HCEC 1CT (cell line): ENCODE data around the gene SEPTIN3.
"Not testable (repeated sequence)": the region's sequence is repeated elsewhere in the genome, so short reads cannot be mapped to it uniquely, and the experiment has no call there.

ENCODE experiments used
- DNase-seq: peaks from one replicate; pipeline ENCODE4 v3.0.0-alpha.2; 2017

Gene SEPTIN3

DNA sequence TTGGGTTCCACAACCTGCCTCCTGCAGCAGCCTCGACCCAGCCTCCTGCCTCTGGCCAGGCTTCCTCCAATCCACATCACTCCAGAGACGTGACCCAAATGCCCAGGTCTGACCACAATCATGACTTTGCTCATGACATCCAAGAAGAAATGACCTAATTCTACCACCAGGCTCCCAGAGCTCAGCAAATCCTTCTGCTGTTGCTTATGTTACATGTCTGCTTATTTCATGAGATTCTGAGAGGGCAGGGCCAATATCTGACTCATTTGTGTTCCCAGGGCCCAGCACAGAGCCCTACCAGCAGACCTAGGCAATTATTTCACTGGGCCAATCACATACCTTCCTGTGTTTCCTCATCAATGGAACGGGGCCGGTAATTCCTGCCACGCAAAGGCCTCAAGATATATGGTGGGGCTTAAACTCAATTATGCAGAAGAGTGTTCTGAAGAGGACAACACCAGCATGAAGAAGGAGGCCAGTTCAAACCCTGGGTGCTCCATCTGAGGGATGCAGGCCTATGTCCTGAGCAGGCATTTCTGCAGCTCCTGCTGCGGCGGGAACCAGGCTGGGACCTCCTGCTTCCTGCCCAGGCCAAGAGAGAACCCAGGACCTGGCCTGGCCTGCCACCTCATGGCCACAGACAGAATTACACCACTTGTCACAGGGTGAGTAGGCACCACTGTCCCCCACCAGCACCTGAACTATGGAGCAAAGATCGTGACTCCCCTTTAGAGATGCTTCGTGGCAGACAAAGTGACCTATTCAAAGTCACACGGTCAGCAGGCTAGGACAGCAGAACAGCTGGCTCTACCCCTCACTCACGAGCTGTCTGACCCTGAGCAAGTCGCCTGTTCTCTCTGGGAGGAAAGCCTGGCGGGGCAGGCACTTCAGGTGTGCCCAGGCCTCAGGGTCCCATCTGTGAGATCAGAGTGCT, 28.1 kb upstream of the SEPTIN3 start:
- DNase-seq, result peak; percentile 94

DNA sequence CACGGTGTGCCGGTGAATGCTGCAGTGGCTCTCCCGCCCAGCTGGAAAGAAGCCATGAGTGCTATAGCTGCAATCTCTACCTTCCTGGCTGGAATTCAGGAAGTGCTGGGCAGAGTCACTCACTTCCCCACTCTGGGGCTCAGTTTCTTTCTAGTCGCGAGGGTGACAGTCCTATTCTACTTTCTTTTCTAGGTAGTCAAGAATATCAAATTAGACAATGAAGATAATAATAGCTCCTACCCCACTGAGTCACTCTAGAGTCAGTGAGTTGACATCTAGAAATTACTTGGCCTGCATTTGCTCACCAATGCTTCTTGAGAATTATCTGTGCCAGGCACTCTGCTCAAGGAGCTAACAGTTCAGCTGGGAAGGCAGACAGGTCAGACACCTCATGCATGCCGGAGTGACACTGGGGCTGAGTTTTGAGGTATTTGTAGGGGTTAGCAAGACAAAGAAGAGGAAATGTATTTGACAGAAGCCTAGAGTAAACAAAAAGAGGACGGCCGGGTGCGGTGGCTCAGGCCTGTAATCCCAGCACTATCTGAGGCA, 25.5 kb upstream of the SEPTIN3 start:
- peak; percentile 8 for DNase-seq

DNA sequence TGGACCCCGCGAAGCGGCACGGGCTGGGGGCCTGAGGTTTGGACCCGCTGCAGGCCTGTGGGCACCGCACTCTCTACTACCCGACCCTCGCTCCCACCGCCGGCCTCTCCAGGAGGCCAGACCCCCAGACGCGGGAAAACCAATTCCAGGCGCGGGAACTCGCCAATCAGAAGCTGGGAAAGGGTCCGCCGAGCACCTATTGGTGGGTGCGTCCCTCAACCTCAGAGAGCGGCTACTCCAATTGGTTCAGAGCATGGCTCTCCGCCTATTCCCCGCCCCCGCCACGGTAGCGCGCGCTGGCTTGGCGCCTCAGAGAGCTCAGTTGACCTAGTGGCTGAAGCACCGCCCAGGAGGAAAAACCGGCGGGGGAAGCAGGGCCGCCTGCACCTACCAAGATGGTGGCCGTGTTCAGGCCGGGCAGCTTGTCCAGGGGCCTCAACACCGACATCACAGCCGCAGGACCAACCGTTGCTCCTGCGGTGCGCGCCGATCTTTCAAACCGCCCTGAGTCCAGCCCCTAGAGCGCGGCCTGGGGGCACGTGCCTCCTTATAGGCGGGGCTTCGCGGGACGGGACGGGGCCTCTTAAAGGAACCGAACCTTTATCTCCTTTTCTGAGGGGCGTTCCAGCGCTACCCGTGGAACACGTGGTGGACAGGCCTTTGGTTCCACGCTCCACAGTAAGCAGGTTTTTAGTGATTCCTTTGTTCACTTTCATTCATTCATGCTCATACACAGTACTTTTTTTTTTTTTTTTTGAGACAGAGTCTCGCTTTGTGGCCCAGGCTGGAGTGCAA, 22.4 kb upstream of the SEPTIN3 start, which contains the start of gene CENPM:
Gene CENPM, minus strand, starts transcription at position 524 of the 795 bp plus-strand sequence. Its CDS starts 76 bp downstream, at position 448.
- DNase-seq, result peak; percentile 94

DNA sequence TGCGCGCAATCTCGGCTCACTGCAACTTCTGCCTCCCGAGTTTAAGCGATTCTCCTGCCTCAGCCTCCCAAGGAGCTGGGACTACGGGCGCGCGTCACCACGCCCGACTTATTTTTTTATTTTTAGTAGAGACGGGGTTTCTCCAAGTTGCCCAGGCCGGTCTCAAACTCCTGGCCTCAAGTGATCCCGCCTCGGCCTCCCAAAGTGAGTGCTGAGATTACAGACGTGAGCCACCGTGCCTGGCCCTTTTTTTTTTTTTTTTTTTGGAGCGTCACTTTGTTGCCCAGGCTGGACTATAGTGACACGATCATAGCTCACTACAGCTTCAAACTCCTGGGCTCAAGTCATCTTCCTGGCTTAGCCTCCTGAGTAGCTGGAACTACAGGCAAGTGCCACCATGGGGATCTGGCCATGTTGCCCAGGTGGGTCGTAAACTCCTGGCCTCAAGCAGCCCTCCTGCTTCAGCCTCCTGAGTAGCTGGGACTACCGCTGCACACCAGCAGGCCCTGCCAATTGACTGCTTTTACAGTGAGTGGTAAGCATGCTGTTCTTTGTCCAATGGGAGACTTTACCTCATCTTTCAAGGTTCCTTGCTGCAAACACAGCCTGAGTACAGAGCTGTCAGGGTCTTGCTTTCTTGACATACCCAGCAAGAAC, 21.7 kb upstream of the SEPTIN3 start:
- no peak for DNase-seq

DNA sequence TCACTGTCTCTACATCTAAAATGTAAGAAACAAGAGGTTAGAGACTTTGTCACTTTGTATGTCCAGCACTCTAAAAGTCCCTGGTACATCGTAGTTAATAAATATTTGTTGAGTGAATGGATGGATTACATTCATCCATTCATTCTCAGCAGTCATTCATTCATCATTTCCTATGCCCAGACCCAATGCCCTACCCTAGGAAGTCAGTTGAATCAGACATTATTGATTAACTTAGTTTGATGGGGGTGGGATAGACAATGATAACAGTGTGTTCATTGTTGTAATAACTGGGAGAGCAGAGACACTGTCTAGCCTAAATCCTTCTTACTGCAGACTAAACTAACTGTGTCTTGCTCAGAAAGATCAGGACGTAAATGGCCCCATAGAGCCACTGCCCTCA, 21.1 kb upstream of the SEPTIN3 start:
- DNase-seq, result no peak

GRCh38 chr22:41948928-41949296, 20.3 kb upstream of the SEPTIN3 start:
- not testable (repeated sequence) for DNase-seq

DNA sequence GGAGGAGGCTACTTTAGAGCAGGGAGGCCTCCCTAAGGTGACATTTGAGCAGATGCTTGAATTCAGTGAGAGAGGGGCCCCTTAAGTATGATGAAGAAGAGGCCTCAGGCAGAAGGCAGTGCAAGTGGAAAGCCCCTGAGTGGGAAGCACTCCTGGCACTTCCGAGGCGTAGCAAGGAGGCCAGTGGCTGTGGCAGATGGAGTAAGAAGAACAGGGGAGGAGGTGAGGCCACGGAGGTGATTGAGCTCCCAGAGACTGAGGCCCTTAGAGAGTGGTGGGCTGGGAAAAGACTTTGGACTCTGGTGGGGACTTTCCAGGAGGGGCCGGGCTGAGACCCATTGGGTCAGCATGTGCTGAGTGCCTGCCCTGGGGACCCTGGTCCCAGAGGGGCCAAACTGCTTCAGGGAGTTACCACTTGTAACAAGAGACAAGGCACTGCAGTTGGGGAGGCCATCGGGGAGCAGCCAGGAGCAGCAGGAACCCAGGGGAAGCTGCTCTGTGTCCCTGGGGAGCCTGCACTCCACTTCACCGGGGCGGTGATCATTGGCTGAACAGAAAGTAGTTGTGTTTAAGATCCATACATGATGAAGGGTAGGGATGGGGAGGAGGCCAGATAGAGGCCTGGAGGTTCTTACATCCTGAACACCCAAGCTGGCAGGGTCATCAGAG, 19.8 kb upstream of the SEPTIN3 start:
- no peak for DNase-seq

DNA sequence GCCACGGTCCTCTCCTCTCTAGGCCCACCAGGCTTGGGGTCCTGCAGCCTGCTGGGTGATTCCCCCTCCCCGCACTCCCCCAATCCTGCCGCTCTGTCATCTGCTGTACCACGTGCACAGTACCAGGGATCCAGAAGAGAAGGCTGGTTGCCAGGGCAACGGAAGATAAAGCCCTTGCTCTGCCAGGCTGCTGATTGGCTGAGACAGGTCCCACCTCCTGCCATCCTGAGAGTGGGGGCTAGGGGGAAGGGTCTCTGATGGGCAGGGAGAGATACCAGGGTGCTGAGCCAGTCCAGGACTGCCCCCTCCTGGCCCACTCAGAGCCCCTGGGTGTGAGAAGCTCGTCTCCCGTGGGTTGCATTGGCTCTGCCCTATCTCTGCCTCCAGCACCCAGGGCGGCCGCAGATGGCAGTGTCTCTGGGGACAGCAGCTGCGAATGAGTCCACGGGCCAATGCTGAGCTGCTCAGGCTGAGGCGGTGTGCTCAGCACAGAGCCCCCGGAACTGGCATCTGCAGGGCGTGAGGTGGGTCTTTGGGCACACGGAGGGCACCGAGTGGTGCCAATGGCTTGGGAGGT, 17.3 kb upstream of the SEPTIN3 start, which contains the start of gene SMIM45:
Gene SMIM45, plus strand, starts transcription at position 253 of the 577 bp plus-strand sequence.
- DNase-seq, result no peak

- DNase-seq, result no peak
Measured at GRCh38 chr22:41952713-41953112, 16.5 kb upstream of the SEPTIN3 start.

DNA sequence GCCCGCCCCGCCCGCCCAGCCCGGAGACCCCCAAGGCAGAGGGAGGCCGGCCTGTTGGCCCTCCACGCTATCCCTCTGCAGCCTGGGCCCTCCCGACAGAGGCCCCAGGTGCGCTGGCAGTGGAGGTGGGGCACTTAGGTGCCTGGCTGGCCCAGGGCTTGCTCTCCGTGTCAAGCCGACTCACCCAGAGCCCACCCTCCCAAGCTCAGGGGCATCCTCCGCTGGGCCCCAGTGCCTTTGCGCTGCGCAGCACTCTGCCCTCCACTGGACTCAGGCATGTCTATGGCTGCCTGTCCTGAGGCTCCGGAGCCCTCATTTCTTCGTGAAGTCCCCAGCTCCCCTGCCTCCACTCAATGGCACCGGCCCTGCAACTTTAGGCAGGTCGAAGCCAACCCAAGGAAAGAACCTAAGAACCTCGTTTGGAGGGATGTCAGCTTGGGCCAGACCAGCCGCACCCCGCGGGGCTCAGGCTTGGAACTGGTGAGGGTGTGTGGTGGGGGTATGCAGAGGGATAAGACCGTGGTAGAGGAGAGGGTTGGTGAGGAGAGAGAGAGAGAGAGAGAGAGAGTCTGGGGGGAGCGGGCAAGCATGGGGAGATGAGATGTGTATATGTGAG, 11.2 kb upstream of the SEPTIN3 start:
- DNase-seq, result no peak

- no peak for DNase-seq
Measured at GRCh38 chr22:41963453-41964111, 5.7 kb upstream of the SEPTIN3 start.

GRCh38 chr22:41964112-41964491, 5.1 kb upstream of the SEPTIN3 start:
- DNase-seq, result no peak

DNA sequence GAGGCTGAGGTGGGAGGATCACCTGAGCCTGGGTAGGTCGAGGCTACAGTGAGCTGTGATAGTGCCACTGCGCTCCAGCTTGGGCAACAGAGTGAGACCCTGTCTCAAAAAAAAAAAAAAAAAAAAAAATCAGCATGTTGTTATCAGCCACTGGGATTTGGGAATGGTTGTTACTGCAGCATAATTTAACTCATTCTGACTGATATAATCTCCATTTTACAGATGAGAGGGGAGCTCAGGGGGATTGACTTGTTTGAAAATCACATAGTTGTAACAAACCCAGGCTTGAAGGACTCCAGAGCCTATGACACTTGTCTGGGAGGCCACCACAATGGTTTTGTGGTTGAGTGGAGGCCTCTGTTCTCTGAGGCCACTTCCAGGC, 3.0 kb upstream of the SEPTIN3 start:
- DNase-seq, result no peak

DNA sequence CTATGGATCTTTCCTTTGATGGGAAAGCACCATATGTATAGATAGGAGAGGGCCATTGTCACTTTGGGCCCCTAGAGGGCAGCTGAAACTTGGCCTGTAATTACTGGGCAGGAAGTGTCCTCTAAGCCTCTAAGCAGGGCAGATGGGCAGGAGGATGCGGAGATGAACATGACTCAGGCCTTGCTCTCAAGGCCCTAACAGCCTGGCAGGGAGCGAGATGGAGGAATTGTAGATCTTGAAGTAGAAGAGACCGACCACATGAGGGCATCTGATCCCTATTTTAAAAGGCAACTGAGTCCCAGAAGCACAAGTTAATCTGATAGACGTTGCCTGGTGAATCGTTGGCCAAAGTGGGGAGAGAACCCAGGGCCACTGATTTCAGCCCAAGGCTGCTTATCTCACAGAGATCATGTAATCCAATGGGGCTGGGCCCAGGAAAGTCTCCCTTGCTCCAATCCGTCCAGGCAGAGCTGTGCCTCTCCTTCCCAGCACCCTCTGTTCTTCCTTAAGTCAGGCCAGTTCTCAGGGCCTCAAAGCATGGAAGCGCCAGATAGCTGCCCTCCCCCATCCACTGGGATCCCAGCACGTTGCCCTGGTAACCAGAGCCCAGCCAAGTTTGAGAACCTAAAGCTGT, 2.5 kb upstream of the SEPTIN3 start:
- DNase-seq, result peak; percentile 92

- DNase-seq, result no peak
Measured at GRCh38 chr22:41968601-41969000, 642 bp upstream of the SEPTIN3 start.

DNA sequence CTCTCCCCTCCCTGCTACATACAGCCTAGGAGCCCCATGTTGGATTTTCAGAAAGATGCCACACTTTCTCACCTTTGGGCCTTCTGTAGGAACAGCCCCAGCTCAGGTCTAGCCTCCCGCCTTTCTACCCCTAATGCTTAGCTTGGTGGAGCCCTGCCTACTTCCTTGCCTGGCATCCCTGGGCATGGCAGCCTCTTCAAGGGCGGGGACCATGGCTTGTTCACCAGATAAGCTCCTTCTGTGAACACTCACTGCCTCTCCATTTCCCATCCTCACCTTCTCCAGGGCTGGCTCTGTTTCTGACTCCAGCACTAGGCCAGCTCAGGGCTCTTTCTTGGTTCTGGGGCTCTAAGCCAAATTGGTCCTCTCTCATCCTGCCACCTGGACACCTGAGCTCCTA, 1.4 kb downstream of the SEPTIN3 start:
- no peak for DNase-seq

DNA sequence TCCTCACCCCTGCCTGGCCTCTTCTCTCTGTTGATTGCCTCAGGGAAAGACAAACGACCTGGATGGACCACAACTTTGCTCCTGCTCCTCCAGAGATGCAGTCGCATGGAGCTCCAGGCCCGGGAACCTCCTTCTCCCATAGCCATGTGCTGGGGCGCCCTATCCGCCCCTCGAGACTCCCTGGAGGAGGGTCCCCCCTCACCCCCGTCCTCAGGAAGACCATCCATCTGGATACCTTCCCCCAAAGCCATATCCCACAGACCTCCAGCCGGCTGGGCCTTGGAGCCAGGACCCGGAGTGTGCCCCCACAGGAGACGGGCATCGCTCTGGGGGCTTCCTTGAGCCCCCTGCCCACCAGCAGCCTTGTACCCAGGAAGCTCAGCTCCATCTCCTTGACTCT, 2.2 kb downstream of the SEPTIN3 start:
- no peak for DNase-seq

DNA sequence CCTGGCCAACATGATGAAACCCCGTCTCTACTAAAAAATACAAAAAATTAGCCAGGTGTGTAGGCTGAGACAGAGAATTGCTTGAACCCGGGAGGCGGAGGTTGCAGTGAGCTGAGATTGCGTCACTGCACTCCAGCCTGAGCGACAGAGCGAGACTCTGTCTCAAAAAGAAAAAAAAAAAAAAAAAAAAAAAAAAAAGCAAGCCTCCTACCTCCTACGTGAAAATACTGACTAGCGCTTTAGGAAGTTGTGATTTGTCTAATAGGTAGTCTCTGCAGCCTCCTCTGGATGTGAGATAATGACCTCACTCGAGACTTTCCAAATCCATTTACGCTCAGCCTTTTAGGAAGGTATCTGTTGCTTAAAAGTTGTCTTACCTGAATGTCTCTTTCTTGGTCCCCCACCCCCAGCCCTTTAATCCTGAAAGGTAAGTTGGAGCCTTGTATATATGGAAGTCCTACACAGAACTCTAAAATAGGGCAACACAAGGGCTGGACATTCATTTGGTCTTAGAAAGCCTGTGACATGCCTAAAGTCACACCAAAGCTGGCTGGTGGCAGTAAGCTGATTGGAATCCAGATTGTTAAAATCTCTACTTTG, 5.5 kb downstream of the SEPTIN3 start:
- DNase-seq, result no peak

DNA sequence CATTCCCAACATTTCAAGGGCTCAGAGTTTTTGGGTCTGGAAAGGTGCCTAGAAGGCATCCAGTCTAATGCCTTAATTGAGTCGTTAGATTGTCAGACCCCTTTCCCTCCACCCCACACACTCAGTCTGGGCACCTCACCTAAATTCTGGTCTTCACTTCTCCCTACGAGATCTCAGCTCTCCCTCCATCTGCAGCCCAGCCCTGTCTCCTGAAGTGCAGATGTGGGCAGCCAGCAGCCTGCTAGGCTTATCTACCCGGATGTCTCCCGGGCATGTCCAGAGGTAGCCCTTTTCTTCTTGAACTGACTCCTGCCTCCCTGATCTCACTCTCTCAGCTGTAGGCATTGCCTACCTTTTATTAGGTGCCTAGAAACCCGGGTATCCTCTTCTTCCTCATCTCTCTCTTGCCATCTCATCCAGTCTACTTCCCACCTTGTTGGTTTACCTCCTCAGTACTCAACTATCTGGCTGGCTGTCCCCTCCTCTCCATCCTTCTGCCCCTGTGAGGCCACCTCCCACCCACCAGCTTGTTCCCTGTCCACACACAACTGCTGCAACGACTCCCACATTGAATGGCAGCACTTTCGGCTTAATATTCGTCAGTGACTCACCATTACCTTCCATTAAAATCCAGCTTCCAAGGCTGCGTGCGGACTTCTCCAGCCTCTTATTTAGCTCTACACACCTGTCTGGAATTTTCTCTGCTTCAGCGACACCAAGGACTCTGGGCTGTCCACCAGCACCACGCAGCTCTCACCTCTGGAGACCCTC, 6.2 kb downstream of the SEPTIN3 start:
- no peak for DNase-seq
